Ishikawa (cell line): ENCODE results near the gene PLA2R1.

Experiments
- CREB1 ChIP-seq: IDR thresholded peaks from 2 replicates; pipeline ENCODE4 v1.6.1; 2012; ENCODE audit warnings: low read depth
- EP300 ChIP-seq: IDR thresholded peaks from 2 replicates; pipeline ENCODE4 v1.6.1; 2012; ENCODE audit warnings: borderline replicate concordance
- MAX ChIP-seq: IDR thresholded peaks from 2 replicates; pipeline ENCODE4 v1.6.1; 2012
- NFIC ChIP-seq: IDR thresholded peaks from 2 replicates; pipeline ENCODE4 v1.6.1; 2012
- REST ChIP-seq: IDR thresholded peaks from 2 replicates; pipeline ENCODE4 v1.6.1; 2012; ENCODE audit warnings: low read depth, mild to moderate bottlenecking
- TAF1 ChIP-seq: IDR thresholded peaks from 2 replicates; pipeline ENCODE4 v1.6.1; 2012; ENCODE audit warnings: low read depth, mild to moderate bottlenecking

- TF ChIP-seq MAX (no peak), NFIC (no peak), EP300 (no peak), CREB1 (no peak), REST (no peak), TAF1 (no peak)
These were observed 25.7 kb downstream of the PLA2R1 start for GRCh38 chr2:160036736-160037135.
